HUES6 (cell line): ENCODE results near the gene NBAS.

Experiments used
- H3K27ac ChIP-seq: 2 replicates; pipeline ENCODE4 v1.7.0; 2013; ENCODE audit warnings: low read depth, mild to moderate bottlenecking, low read length, inconsistent platforms
- H3K27me3 ChIP-seq: 2 replicates; pipeline ENCODE4 v1.6.1; 2013; ENCODE audit warnings: low read length; ENCODE audit not compliant: control insufficient read depth, insufficient read depth
- H3K36me3 ChIP-seq: 2 replicates; pipeline ENCODE4 v1.6.1; 2013; ENCODE audit warnings: low read length; ENCODE audit not compliant: control insufficient read depth, insufficient read depth
- H3K4me1 ChIP-seq: 2 replicates; pipeline ENCODE4 v1.6.1; 2013; ENCODE audit warnings: low read length; ENCODE audit not compliant: control insufficient read depth, insufficient read depth
- H3K4me3 ChIP-seq: 2 replicates; pipeline ENCODE4 v1.5.1; 2013; ENCODE audit warnings: low read depth, low read length
- H3K9ac ChIP-seq: one replicate; pipeline ENCODE4 v1.6.1; 2013; ENCODE audit warnings: mild to moderate bottlenecking, low read length
- H3K9me3 ChIP-seq: 2 replicates; pipeline ENCODE4 v1.6.1; 2013; ENCODE audit warnings: low read depth, low read length; ENCODE audit not compliant: control insufficient read depth, insufficient read depth

The NBAS gene

DNA sequence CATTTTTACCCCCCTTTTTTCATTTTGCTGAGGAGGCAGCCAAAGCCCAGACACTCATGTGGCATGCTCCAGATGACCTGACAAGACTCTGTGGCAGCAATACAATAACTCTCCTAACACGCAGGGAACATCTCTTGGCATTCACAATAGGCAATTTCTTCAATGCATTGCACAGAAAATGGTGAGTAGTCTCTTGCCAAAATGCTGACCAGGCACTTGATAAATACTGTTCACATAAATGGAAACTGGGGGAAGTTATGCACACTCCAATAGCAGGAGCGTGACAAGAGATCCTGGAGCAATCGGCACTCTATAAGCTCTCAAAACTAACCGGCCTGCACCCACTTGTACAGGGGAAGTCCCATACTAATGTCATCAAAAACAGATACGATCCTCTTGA lies 66.3 kb downstream of the NBAS start:
- Histone ChIP-seq H3K36me3 (no peaks in the 10 kb centered on the region), H3K4me1 (no peaks in the 10 kb centered on the region), H3K9ac (no peak overlapping the region), H3K4me3 (no peak overlapping the region), H3K27me3 (no peaks in the 10 kb centered on the region), H3K27ac (no peak overlapping the region), H3K9me3 (no peaks in the 10 kb centered on the region)

DNA sequence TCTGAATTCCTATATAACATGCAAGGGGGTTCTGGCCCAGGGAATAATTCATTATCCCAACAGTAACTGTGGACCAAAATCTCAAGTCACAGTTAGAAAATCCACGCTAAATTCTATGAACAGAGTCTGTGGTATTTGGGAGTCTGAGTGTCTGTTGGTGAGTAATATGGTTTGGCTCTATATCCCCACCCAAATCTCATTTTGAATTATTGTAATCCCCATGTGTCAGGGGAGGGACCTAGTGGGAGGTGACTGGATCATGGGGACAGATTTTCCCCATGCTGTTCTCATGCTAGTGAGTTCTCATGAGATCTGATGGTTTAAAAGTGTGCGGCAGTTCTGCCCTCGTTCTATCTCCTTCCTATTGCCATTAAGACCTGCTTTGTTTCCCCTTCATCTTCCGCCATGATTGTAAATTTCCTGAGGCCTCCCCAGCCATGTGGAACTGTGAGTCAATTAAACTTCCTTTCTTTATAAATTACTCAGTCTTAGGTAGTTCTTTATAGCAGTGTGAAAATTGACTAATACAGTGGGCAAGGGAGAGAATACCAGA lies 68.3 kb downstream of the NBAS start:
- no peak overlapping the region for H3K4me3 ChIP-seq
- no peak overlapping the region for H3K27ac ChIP-seq
- no peaks in the 10 kb centered on the region for H3K27me3 ChIP-seq
- H3K4me1 ChIP-seq, result no peaks in the 10 kb centered on the region
- no peaks in the 10 kb centered on the region for H3K36me3 ChIP-seq
- no peak overlapping the region for H3K9ac ChIP-seq
- H3K9me3 ChIP-seq, result no peaks in the 10 kb centered on the region

DNA sequence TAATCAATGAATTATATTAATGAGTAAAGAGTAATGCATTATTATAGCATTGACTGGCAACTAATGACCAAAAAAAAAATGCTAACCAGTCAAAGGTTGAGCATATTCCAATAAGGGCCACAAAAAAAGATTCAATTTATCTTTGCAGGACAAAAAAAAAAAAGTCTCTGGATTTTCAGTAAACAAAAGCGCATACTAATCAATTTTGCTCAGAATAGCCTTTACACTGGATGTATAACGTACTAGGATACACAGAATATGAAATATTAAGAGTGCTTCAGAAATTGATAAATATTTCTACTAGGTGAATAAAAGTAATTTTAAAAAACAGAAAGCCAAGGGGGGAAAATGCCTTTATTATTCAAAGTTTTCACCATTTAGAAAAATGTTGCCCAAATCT lies 74.4 kb downstream of the NBAS start:
- Histone ChIP-seq H3K9ac (no peak overlapping the region), H3K4me1 (no peaks in the 10 kb centered on the region), H3K27me3 (no peaks in the 10 kb centered on the region), H3K27ac (no peak overlapping the region), H3K36me3 (peaks cover 6% of the 10 kb centered on the region; the same call in 1 of the 2 replicates), H3K4me3 (no peak overlapping the region), H3K9me3 (no peaks in the 10 kb centered on the region)

DNA sequence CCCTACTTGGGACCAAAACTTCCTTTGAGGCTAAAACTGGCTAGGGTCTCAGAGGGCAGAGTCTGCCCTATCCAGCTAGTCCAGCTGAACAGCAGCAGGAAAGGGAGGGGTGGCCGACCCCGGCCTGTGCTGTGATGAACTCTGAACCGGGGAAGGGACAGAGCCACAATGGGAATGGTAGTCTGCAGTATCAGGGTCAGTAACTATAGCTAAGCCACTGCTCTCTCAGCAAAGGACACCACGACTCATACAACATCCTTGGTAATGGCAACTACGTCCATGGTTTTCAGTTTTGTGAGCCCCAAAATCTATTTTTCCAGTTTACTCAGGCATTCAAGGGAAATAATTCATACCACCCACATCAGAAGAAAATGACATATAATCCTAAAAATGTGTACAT lies 75.2 kb downstream of the NBAS start:
- H3K27ac ChIP-seq, result no peak overlapping the region
- H3K4me1 ChIP-seq, result no peaks in the 10 kb centered on the region
- no peak overlapping the region for H3K9ac ChIP-seq
- H3K36me3 ChIP-seq, result peaks cover 12% of the 10 kb centered on the region
- no peaks in the 10 kb centered on the region for H3K27me3 ChIP-seq
- no peak overlapping the region for H3K4me3 ChIP-seq
- H3K9me3 ChIP-seq, result no peaks in the 10 kb centered on the region

DNA sequence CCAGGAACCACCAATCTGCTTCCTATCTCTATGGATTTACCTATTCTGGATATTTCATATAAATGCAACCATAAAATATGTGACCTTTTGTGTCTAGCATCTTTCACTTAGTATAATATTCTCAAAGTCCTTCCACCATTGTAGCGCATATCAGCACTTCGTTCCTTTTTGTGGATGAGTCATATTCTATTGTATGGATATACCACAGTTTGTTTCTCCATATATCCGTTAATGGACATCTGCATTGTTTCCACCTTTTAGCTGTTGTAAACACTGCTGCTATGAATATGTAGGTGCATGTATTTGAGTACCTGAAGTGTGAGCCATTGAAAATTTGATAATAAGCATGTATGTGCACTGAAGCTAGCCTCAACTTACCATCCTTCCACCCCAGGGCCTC lies 80.1 kb downstream of the NBAS start:
- Histone ChIP-seq H3K4me1 (no peaks in the 10 kb centered on the region), H3K9me3 (no peaks in the 10 kb centered on the region), H3K27ac (no peak overlapping the region), H3K27me3 (no peaks in the 10 kb centered on the region), H3K4me3 (no peak overlapping the region), H3K36me3 (peaks cover 12% of the 10 kb centered on the region), H3K9ac (no peak overlapping the region)

DNA sequence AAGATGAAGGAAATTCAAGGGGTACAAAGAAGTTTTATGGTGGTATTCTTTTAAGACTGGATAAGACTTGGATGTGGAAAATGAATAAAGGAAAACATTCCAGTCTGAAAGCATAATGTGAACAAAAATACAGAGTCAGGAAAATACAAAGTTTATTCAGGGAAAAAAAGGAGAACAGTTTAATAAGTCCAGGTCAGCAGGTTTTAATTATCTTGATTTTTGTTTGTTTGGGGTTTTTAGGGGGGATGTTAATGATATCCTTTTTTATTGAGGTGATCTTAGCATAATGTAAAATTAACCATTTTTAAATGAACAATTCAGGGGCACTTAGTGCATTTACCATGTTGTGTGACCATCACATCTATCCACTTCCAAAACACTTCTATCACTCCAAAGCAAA lies 80.6 kb downstream of the NBAS start:
- Histone ChIP-seq H3K9me3 (no peaks in the 10 kb centered on the region), H3K36me3 (peaks cover 12% of the 10 kb centered on the region), H3K27ac (no peak overlapping the region), H3K27me3 (no peaks in the 10 kb centered on the region), H3K4me1 (no peaks in the 10 kb centered on the region), H3K9ac (no peak overlapping the region), H3K4me3 (no peak overlapping the region)

DNA sequence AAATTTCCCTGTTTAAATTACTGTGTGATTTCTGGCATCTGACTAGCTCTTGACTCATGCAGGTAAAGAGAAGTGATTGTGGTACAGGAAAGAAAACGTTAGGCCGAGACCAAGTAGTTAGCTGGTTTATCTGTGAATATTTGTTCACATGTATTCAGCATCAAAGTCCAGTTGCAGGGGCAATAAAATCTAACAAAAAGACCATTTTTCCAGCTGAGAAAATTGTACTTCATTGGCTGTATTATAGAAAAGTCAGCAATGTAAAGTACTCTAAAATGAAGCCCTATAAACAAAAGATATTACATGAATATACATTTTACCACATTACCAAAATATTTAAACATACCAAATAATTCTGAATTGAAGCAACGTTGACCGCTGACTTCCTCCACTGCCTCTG lies 88.3 kb downstream of the NBAS start:
- H3K9me3 ChIP-seq, result no peaks in the 10 kb centered on the region
- H3K4me3 ChIP-seq, result no peak overlapping the region
- no peak overlapping the region for H3K9ac ChIP-seq
- no peak overlapping the region for H3K27ac ChIP-seq
- H3K4me1 ChIP-seq, result no peaks in the 10 kb centered on the region
- peaks cover 24% of the 10 kb centered on the region for H3K36me3 ChIP-seq
- H3K27me3 ChIP-seq, result no peaks in the 10 kb centered on the region

DNA sequence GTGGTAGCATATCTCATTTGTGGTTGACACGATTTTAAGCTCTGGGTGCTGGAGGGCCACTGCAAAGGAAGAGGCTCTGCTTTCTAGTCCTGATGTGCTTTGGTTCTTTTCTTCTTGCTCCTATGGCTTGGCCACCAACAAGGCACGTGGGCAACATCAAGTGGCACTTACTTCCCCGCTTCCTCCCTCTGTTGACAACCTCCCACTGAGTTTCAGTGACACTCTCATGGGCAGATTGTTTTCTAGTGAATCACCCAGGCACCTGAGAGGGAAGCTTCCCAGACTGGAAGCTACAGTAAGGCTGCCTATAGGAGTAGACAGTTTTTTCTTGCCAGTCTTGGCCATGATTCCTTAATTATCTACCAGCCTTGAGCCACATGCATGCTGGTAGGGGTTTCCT lies 89.0 kb downstream of the NBAS start:
- Histone ChIP-seq H3K4me1 (no peaks in the 10 kb centered on the region), H3K9me3 (no peaks in the 10 kb centered on the region), H3K27me3 (no peaks in the 10 kb centered on the region), H3K27ac (no peak overlapping the region), H3K4me3 (no peak overlapping the region), H3K9ac (no peak overlapping the region), H3K36me3 (peaks cover 27% of the 10 kb centered on the region)

DNA sequence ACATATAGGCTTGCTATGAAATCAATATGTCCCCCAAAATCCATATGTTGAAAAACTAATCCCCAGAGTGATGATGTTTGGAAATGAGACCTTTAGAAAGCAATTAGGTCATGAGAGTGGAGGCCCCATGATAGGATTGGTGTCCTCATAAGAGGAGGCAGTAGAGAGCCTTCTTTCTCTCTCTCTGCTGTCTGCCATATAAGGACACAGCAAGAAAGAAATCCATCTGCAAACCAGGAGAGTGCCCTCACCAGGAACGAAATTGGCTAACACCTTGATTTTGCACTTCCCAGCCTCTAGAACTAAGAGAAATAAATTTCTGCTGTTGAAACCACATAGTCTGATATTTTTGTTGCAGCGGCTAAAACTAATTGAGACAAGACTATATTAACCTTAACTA lies 89.5 kb downstream of the NBAS start:
- H3K27ac ChIP-seq, result no peak overlapping the region
- no peak overlapping the region for H3K4me3 ChIP-seq
- no peaks in the 10 kb centered on the region for H3K4me1 ChIP-seq
- H3K27me3 ChIP-seq, result no peaks in the 10 kb centered on the region
- no peaks in the 10 kb centered on the region for H3K9me3 ChIP-seq
- H3K9ac ChIP-seq, result no peak overlapping the region
- H3K36me3 ChIP-seq, result peaks cover 32% of the 10 kb centered on the region

DNA sequence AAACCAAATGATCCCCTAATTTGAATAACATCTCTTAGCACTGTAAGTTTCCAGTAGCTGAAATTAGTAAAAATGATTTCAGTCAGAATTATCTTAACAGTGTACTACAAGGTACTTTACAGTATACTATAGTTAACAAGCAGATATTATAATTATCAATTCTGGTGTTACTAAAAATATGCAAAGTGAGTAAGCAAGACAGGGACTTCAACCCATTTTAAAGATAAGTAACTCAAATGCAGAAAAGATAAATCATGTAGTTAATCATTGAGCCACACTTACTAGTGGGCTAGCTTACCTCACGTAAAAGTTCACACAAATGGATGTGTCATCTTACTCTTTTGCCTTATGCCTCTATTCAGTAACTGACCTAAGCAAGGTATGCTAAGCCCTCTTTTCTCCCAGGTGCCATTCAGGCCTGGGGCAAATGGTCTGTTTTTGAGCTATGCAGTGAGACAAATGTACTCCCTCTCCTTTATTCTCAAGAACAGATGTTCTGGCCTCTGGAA lies 101.0 kb downstream of the NBAS start:
- Histone ChIP-seq H3K27me3 (no peaks in the 10 kb centered on the region), H3K36me3 (peaks cover 3% of the 10 kb centered on the region; the same call in 1 of the 2 replicates), H3K4me3 (no peak overlapping the region), H3K4me1 (no peaks in the 10 kb centered on the region), H3K27ac (no peak overlapping the region), H3K9ac (no peak overlapping the region), H3K9me3 (no peaks in the 10 kb centered on the region)

DNA sequence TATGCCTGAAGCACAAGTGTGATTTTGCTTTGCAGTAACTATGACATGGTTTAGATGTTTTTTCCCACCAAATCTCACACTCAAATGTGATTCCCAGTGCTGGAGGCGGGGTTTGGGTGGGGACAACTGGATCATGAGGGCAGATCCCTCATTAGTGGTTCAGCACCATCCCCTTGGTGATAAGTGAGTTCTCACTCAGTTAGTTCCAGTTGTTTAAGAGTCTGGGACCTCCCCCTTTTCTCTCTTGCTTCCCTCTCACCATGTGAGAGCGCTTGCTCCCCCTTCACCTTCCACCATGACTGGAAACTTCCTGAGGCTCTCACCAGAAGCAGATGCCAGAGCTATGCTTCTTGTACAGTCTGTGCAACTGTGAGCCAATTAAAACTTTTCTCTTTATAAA lies 102.9 kb downstream of the NBAS start:
- Histone ChIP-seq H3K4me3 (no peak overlapping the region), H3K4me1 (no peaks in the 10 kb centered on the region), H3K27me3 (no peaks in the 10 kb centered on the region), H3K9ac (no peak overlapping the region), H3K9me3 (no peaks in the 10 kb centered on the region), H3K36me3 (peaks cover 3% of the 10 kb centered on the region; the same call in 1 of the 2 replicates), H3K27ac (no peak overlapping the region)

DNA sequence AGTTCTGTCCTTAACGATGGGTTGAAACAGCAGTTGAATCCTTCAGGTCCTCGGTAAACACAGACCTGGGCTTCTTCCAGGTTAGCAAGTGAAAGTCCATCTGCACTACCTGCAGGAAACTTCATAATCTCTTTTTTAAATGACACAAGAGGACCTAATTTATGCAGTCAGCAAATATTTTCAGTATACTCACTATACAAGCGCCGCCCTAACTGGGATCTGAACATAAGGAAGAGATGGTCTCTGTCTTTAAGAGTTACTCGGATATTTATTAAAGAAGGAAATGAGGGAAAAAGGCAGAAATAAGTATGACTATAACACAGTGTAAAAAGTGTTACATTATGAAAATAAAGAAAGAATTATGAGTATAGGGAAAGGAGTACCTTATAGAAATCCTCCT lies 103.3 kb downstream of the NBAS start:
- Histone ChIP-seq H3K9me3 (no peaks in the 10 kb centered on the region), H3K27me3 (no peaks in the 10 kb centered on the region), H3K4me3 (no peak overlapping the region), H3K9ac (no peak overlapping the region), H3K4me1 (no peaks in the 10 kb centered on the region), H3K36me3 (peaks cover 3% of the 10 kb centered on the region; the same call in 1 of the 2 replicates), H3K27ac (no peak overlapping the region)
